ENCODE measurements around the gene RNF220.
"Not testable (repeated sequence)": the region's sequence is repeated elsewhere in the genome, so short reads cannot be mapped to it uniquely, and the experiment has no call there.

Gene RNF220

GRCh38 chr1:44695671-44696070, 290.6 kb downstream of the RNF220 start:
- DNase-seq (ENCODE audit: low read depth in 1 of 2, low spot score in 1 of 2): no peak

GRCh38 chr1:44696101-44696500, 291.0 kb downstream of the RNF220 start:
- DNase-seq (ENCODE audit: low read depth in 1 of 2, low spot score in 1 of 2): no peak

GRCh38 chr1:44696789-44697345, 291.8 kb downstream of the RNF220 start:
- no peak for DNase-seq (ENCODE audit: low read depth in 1 of 2, low spot score in 1 of 2)

- DNase-seq (ENCODE audit: low read depth in 1 of 2, low spot score in 1 of 2): no peak
Observed at GRCh38 chr1:44698138-44698537, 293.1 kb downstream of the RNF220 start.

- DNase-seq (ENCODE audit: low read depth in 1 of 2, low spot score in 1 of 2): not testable (repeated sequence)
Observed at GRCh38 chr1:44699375-44699774, 294.3 kb downstream of the RNF220 start.

GRCh38 chr1:44700573-44700972, 295.5 kb downstream of the RNF220 start:
- no peak for DNase-seq (ENCODE audit: low read depth in 1 of 2, low spot score in 1 of 2)

- no peak for DNase-seq (ENCODE audit: low read depth in 1 of 2, low spot score in 1 of 2)
Observed at GRCh38 chr1:44701141-44701573, 296.1 kb downstream of the RNF220 start.
